ENCODE measurements around the gene KNSTRN.
A peak's percentile ranks its signal among the peaks of the same experiment; 100 is the strongest.

DNA sequence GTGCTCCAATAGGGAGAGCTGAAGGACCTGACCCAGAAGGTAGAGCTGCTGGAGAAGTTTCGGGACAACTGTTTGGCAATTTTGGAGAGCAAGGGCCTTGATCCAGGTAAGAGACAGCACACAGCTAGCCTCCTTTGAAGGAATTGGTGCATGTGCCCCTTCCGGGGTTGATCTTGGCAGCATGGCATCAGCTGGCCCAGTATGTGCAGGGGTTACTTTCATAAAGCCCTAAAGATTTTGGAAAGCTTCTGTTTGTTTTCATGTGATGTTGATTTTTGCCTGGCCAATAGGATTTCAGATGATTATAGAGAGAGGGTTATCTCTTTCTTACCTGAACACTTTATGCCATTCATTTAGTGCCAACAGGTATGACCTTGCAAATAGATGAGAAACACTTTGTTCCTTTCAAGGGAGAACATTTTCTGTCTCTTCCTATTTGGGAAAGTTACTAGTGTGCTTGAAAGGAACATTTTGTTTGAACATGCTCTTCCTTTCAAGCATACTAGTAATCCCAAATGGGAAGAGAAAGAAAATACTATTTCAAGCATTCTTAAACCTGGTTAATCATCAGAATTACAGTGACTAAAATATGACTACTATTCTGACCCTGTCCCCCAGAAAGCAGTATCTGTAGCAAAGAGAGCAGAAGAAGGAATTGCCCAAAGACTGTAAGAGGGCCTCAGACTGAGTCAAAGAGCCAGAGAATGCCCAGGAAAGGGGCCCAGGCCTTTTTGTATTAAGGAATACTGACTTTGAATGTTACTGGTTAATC lies 7.5 kb downstream of the KNSTRN start:
- TF ChIP-seq, protein P1, sequence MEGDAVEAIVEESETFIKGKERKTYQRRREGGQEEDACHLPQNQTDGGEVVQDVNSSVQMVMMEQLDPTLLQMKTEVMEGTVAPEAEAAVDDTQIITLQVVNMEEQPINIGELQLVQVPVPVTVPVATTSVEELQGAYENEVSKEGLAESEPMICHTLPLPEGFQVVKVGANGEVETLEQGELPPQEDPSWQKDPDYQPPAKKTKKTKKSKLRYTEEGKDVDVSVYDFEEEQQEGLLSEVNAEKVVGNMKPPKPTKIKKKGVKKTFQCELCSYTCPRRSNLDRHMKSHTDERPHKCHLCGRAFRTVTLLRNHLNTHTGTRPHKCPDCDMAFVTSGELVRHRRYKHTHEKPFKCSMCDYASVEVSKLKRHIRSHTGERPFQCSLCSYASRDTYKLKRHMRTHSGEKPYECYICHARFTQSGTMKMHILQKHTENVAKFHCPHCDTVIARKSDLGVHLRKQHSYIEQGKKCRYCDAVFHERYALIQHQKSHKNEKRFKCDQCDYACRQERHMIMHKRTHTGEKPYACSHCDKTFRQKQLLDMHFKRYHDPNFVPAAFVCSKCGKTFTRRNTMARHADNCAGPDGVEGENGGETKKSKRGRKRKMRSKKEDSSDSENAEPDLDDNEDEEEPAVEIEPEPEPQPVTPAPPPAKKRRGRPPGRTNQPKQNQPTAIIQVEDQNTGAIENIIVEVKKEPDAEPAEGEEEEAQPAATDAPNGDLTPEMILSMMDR (IDR thresholded peaks at IDR 0.05), result peak in 1 of 6 experiments; percentile 37
- TF ChIP-seq POLR2A (IDR thresholded peaks at IDR 0.05), result peak in 1 of 2 donors; percentile 78

All from thyroid gland (tissue), 4 donors.